GM19193 (cell line): ENCODE results near the gene CAPN8.

ENCODE experiments used
- POLR2A ChIP-seq: IDR thresholded peaks from 4 replicates; pipeline ENCODE4 v1.6.1; 2011; ENCODE audit not compliant: insufficient read depth, insufficient read length; ENCODE audit errors: extremely low read depth

CAPN8 gene

DNA sequence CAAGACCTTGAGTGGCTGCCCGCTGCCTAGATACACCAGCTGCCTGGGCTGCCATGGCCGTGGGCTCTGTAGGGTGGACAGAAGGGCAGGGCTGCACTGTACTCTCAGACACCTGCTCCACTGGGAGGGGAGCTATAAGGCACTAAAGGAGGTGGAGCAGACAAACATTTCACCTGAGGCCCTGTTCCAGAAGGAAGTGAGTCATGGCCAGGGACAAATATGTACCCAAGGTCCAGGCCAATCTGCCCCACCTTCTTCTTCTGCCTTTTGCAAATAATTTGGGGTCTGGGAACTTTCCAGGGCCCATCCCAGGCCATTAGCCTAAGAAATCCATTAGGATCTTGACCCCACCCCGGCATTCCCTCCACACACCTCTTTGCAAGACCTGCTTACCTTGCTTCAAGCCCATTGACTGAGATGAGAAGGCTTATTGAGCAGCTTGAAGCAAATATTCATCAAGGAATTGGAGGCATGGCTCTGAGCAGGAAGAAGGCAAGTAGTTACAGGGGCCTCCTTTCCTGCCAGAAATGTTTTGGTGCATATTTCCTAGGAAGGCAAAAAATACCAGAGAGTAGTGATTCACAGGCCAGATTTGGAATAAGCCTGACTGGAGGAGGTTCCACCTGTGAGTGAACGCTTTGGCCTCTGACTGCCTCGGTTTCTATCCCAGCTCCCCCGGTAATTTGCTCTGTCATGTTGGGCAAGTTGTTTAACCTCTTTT, at the start of gene CAPN8:
TSS of gene CAPN8 (minus strand) at position 110 of the 721 bp plus-strand sequence. CDS start at position 55, 55 bp downstream.
- TF ChIP-seq POLR2A: no peak

DNA sequence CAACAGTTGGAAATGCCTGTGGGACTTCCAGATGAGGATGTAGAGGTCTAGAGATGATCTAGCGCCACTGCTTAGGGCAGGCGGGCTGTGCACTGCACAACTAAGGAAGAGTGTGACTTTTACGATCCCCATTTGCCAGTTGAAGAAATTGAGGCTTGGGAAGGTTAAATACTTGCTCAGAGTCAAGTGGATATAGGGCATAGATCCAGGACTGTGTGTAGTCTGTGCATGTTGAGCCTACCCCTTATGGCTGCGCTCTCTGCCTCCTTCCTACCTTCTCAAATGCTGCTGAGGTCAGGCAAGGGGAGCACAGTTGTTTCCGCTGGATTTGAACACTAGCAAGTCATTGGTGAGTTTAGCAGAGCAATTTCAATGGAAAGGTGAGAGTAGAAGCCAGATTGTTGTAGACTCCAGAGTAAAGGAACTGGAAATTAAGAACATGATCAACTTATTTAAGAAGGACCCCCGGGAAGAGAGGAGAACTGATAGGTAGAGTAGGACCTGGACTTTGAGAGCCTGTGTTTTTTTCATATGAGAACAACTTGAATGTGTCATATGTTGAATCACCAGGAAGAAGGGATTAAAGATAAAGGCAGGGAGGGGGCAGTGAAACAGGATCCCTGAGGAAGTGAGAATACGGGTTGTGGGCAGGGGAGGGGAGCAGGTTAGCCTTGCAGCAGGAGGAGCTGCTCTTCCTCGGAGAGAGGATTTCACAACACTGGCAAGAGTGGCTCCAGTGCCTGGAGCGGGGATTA, 49.5 kb upstream of the CAPN8 start:
- TF ChIP-seq POLR2A: no peak

DNA sequence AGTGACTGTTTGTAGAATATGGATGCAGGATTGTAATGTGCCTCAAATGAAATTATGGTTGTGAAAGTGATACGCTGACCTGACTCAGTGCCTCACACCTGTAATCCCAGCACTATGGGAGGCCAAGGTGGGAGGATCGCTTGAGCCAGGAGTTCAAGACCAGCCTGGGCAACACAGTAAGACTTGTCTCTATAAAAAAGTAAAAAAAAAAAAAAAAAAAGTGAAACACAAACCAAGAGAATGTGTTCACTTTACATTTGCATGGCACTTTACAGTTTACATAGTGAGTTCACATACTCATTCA, 48.9 kb upstream of the CAPN8 start:
- no peak for TF ChIP-seq POLR2A

DNA sequence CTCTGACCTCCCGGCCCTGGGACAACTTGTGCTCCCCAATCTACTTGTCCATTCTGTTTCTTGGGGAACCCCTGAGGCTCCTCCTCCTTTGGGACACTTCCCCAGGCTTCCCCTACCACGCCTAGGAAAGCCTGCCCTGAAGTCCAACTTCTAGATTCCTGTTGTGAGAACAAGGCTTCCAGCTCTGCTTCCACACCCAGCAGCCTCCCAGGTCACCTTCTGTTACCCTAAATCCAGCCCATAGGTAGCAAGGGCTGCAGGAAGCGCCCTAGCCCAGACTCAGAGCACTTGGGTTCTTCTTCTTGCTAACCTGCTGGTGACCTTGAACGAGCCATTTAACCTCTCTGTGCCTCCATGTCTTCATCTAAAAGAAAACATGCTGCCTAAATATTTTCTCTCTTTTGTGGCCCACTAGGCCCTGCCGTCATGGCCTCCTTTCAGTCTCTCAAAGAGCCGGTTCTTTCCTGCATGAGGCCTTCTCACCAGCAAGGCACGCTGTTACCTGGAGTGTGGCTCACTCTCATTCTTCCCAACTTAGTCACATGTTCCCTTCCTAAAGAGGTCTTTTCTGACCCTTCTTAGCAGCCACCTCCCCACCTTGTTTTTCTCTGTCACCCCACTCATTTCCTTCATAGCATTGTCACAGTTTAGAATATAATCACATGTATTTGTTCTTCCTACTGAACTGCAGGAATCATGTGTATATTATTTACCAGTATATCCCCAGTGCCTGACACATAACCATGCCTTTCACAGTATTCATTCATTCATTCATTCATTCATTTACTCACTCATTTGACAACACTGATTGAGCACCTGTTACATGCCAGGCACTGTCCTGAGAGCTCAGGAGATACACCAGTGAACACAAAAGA, 48.3 kb upstream of the CAPN8 start:
- no peak for TF ChIP-seq POLR2A

DNA sequence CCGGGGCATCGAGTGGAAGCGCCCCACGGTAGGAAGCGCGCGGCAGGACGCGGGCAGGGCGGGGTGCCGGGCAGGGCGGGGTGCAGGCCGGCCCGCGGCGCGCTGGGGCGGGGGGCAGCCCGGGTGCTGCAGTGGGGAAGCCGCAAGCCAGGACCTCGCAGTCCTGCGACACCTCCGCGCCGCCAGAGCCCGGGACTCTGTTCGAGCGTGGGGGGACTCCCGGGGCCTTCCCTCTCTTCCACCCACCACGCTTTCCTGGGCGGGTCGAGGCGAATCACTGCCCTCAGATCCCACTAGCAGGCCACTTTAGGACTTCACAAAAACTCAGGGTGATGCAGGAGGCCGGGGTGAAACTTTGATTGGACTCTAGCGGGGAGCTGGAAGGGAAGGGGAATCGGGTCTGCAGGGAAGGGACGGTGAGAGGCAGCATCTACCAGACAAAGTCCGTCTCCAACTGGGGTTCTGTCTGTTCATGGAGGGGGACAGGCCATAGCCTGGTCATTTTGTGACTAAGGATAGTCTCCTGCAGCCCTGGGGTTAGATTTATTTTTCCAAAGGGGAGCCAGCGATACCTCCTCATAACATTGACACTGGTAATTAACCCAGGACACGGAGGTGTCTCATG, 47.5 kb upstream of the CAPN8 start:
- no peak for TF ChIP-seq POLR2A

DNA sequence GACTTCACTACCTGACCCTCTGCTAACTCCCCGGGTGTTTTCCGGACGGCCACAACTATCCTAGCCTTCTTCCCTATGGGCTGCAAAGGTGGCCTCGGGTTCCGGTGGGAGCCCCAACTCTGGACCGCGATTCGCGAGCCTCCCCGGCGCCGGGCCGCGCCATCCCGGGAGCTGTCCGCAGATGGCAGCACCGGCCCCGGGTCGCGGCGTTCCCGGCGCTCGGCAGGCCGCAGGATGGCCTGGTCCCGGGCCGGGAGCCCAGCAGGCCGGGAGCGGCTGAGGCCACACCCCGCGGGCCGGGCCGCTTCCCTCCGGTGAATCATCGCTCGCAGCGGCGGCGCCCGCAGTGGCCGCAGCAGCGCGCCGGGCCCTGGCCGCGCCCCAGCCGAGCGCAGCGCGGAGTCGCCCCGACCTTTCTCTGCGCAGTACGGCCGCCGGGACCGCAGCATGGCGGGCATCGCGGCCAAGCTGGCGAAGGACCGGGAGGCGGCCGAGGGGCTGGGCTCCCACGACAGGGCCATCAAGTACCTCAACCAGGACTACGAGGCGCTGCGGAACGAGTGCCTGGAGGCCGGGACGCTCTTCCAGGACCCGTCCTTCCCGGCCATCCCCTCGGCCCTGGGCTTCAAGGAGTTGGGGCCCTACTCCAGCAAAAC, 46.8 kb upstream of the CAPN8 start, which contains the start of gene CAPN2:
TSS of gene CAPN2 (plus strand) at position 346 of the 656 bp plus-strand sequence. CDS start at position 448, 102 bp downstream.
- TF ChIP-seq POLR2A: peak; percentile 61

DNA sequence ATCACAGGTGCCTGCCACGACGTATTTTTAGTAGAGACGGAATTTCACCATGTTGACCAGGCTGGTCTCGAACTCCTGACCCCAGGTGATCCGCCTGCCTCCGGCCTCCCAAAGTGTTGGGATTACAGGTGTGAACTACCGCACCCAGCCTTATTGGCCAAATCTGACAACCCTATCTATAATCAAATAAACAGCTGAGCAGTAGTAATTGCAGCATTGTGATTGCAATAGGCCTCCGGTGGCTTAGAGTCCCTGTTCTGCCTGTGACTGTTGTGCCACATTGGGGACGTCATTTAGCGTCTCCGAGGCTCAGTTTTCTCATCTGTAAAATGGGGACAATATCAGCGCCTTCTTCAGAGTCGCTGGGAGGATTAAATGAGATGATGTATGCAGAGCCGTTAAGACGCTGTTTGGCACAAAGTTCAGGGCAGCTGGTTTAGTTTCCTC, 46.3 kb upstream of the CAPN8 start:
- TF ChIP-seq POLR2A: no peak

DNA sequence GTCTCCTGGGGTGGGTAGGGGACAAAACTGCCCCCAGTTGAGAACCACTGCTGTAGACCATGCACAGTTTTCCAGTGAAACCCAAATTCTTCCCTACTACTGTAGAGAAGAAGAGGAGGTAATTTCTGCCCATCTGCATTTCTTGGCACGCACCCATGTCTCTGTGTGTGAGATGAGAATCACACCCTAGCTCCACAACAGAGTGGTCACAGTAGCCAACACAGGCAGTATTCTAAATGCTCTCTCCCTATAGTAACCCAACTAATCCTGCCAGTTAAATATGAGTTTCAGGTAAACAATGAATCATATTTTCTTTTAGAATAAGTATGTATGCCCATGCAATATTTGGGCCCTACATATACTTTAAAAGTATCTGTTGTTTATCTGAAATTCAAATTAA, 45.7 kb upstream of the CAPN8 start:
- no peak for TF ChIP-seq POLR2A

DNA sequence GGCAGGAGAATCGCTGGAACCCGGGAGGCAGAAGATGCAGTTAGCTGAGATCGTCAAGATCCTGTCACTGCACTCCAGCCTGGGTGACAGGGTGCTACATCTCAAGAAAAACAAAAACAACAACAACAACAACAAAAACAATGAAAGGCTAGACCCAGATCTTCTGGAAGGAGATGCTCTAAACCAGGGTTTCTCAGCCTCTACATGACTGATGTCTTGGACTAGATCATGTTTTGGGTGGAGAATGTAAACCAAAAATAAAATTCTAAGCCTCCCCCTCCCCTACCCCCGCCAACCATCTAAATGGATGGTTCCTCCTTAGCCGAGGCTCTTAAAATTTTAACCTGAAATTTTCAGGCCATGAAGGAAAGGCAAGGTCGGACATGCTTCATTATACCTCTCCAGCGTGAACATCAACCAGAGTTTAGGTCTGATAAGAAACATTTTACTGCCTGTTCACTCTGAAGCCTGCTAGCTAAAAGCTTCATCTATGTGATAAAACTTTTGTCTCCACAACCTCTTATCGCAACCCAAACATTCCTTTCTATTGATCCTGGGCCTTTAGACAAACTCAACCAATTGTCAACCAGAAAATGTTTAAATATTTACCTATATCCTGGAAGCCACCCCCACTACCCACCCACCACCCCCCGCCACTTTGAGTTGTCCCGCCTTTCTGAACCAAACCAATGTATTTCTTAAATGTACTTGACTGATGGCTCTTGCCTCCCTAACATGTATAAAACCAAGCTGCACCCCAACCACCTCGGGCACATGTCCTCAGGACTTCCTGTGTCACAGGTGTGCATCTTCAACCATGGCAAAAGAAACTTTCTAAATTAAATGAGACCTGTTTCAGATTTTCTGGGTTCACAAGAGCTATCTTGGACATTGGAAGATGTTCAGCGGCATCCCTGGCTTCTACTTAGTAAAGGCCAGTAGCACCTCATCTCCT, 45.0 kb upstream of the CAPN8 start:
- TF ChIP-seq POLR2A: no peak

DNA sequence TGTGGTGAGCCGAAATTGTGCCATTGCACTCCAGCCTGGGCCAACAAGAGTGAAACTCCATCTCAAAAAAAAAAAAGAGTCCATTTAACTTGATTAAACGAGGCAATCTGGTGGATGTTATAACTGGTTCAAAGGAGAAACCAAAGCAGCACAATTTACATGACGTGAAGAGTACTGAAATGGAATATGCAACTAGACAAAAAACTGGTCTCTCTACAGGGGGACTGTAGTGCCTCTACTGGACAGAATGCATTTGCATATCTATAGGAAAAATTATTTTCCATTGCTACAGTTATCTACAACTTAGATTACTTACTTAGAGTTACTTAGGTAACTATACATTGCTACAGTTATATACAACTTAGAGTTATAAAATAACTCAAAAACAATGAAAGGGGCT, 44.1 kb upstream of the CAPN8 start:
- TF ChIP-seq POLR2A: no peak

DNA sequence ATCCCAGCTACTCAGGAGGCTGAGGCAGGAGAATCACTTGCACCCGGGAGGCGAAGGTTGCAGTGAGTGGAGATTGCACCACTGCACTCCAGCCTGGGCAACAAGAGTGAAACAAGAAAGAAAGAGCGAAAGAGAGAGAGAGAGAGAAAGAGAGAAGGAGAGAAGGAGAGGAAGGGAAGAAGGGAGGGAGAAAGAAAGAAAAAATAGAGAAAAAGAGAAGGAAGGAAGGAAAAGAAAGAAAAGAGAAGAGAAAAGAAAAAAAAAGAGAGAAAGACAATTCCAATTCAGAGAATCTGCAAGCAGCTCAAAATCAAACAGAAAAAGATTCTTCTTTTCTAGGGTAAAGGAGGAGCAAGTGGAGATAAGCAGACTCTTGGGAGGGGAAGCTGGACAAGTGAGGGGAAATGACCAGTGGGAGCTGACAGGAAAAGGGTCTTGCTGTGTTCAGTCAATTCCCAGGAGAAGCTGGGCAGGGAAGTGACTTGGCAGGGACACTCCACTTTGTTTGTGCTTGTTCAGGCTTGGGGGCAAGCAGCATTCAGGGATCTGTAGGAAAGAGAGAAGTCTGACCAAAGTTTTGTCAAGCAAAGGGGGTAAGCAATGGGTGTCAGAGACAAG, 43.3 kb upstream of the CAPN8 start:
- no peak for TF ChIP-seq POLR2A

DNA sequence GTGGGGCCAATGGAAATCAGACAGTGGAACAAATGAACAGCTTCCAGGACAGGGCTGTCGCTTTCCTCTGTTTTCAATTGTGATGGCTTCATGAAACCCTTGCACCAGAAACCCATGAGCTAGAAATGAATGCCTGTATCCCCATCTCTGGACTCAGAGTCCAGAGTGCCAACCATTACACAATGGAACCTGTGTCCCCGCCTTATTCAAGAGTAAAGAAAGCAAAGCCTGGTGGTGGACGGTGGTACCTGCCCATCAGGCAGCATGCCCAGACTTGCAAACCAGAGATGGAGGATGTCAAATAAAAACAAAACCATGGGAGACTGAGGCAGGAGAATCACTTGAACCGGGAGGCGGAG, 42.5 kb upstream of the CAPN8 start:
- TF ChIP-seq POLR2A: no peak
